ENCODE results near the gene LACTBL1.
"Not testable (repeated sequence)": the region's sequence is repeated elsewhere in the genome, so short reads cannot be mapped to it uniquely, and the experiment has no call there.

- TF ChIP-seq POLR2A (IDR thresholded peaks at IDR 0.05; ENCODE audit: low read depth, low read length); SMC3 (IDR thresholded peaks at IDR 0.05; ENCODE audit: low read depth, low read length); CTCF (conservative IDR thresholded peaks at IDR 0.05; ENCODE audit: low read depth, low read length); ELK1 (IDR thresholded peaks at IDR 0.05; ENCODE audit: borderline replicate concordance, low read depth, low read length); NFE2L2 (IDR thresholded peaks at IDR 0.05; ENCODE audit: low read depth, low read length); CHD1 (IDR thresholded peaks at IDR 0.05; ENCODE audit: low read depth, low read length): not testable (repeated sequence)
Observed at GRCh38 chr1:23000133-23000532, 27.5 kb upstream of the LACTBL1 start.
